Right renal cortex interstitium (tissue), 3 donors: Measurements from ENCODE around the gene VPS52. TPM values are rescaled to one million over a fixed set of nuclear protein-coding genes. Genes with fewer than 3 reads are reported as not detected.

Experiments used
- polyA plus RNA-seq, 3 donors: library from polyadenylated mRNA; unstranded; fragments of 120-200 nt; gene quantifications; one replicate each; pipeline ENCODE4 v1.2.1, GENCODE V29; 2013; ENCODE audit not compliant: insufficient read length in 3 of 3

Gene VPS52
- polyA plus RNA-seq, 3 donors, result 58.1 to 82.9 (median 75.3) TPM

Other genes with a start within 250 kb of the VPS52 start
- gene HLA-DPA1, start 198.2 kb downstream of the VPS52 start, polyA plus RNA-seq, result 10 to 100 TPM; 14.2 to 40.5 (median 17.9) TPM
- 10 to 100 TPM; 17.9 to 27.0 (median 20.0) TPM for gene HLA-DPB1, start 195.9 kb downstream of the VPS52 start, polyA plus RNA-seq
- gene COL11A2, start 79.4 kb downstream of the VPS52 start, polyA plus RNA-seq, result 1 to 10 TPM; 3.8 to 4.9 (median 3.8) TPM
- 10 to 100 TPM; 48.7 to 51.7 (median 49.3) TPM for gene RXRB, start 71.2 kb downstream of the VPS52 start, polyA plus RNA-seq
- gene SLC39A7, start 71.0 kb downstream of the VPS52 start, polyA plus RNA-seq, result 100 to 1,000 TPM; 121 to 131 (median 127) TPM
- gene HSD17B8, start 67.2 kb downstream of the VPS52 start, polyA plus RNA-seq, result 10 to 100 TPM; 22.8 to 29.1 (median 23.5) TPM
- 10 to 100 TPM; 52.5 to 55.4 (median 53.8) TPM for gene RING1, start 63.4 kb downstream of the VPS52 start, polyA plus RNA-seq
- gene RPS18, start 199 bp upstream of the VPS52 start, polyA plus RNA-seq, result 1,000 to 10,000 TPM; 3,550 to 3,817 (median 3,658) TPM
- gene B3GALT4, start 5.2 kb upstream of the VPS52 start, polyA plus RNA-seq, result 1 to 10 TPM; 3.4 to 4.1 (median 4.0) TPM
- 10 to 100 TPM; 60.3 to 63.4 (median 60.7) TPM for gene WDR46, start 17.4 kb upstream of the VPS52 start, polyA plus RNA-seq
- 10 to 100 TPM; 78.6 to 83.4 (median 79.5) TPM for gene PFDN6, start 17.7 kb upstream of the VPS52 start, polyA plus RNA-seq
- 10 to 100 TPM; 90.8 to 95.5 (median 95.4) TPM for gene RGL2, start 27.1 kb upstream of the VPS52 start, polyA plus RNA-seq
- 10 to 100 TPM; 29.9 to 32.4 (median 31.7) TPM for gene TAPBP, start 42.2 kb upstream of the VPS52 start, polyA plus RNA-seq
- 10 to 100 TPM; 23.6 to 25.4 (median 23.8) TPM for gene ZBTB22, start 45.9 kb upstream of the VPS52 start, polyA plus RNA-seq
- 10 to 100 TPM; 65.4 to 67.2 (median 66.5) TPM for gene DAXX, start 51.1 kb upstream of the VPS52 start, polyA plus RNA-seq
- 10 to 100 TPM; 34.2 to 43.3 (median 41.2) TPM for gene KIFC1, start 119.9 kb upstream of the VPS52 start, polyA plus RNA-seq
- gene PHF1, start 139.1 kb upstream of the VPS52 start, polyA plus RNA-seq, result 10 to 100 TPM; 60.3 to 65.1 (median 62.1) TPM
- 100 to 1,000 TPM; 213 to 246 (median 227) TPM for gene CUTA, start 146.2 kb upstream of the VPS52 start, polyA plus RNA-seq
- gene SYNGAP1, start 148.2 kb upstream of the VPS52 start, polyA plus RNA-seq, result 10 to 100 TPM; 22.1 to 27.2 (median 24.0) TPM
- 10 to 100 TPM; 16.3 to 17.9 (median 16.7) TPM for gene ZBTB9, start 182.7 kb upstream of the VPS52 start, polyA plus RNA-seq